Endothelial cell of umbilical vein (primary cell): ENCODE results near the gene GPR32. TPM values are rescaled to one million over a fixed set of nuclear protein-coding genes. Genes with fewer than 3 reads are reported as not detected.

ENCODE experiments used
- BruUV-seq: library from RNA; stranded (reverse); fragments of 400-500 nt; replicated peaks from 2 replicates; lab custom pipeline; 2021; lab: Mats Ljungman, UMichigan
- CTCF ChIA-PET: fragments of 300-600, 350-600 bp; sonication (Branson Sonifier 250); formaldehyde crosslinking; loops from one replicate; lab custom pipeline; 2021; ENCODE audit warnings: antibody characterized with exemption, inconsistent platforms; lab: Charles Lee
- POLR2A ChIA-PET: fragments of 300-600, 350-600 bp; sonication (Branson Sonifier 250); formaldehyde crosslinking; loops from one replicate; lab custom pipeline; 2021; ENCODE audit warnings: antibody characterized with exemption, inconsistent platforms; lab: Charles Lee
- DNase-seq: peaks from one replicate; pipeline ENCODE4 v3.0.0-alpha.2; 2011; ENCODE audit warnings: low read depth, low spot score
- FAIRE-seq: peaks from 2 replicates; lab custom pipeline; 2011; peaks lifted over from hg19 to GRCh38; lab: Jason Lieb, UNC
- H2AFZ ChIP-seq: 2 replicates; pipeline ENCODE4 v1.6.0; 2012; ENCODE audit warnings: low read depth, low read length, control low read depth, inconsistent platforms
- H3K27ac ChIP-seq: 2 replicates; pipeline ENCODE4 v1.5.1; 2011; ENCODE audit warnings: low read depth, mild to moderate bottlenecking, control low read depth, low read length, moderate library complexity; ENCODE audit not compliant: insufficient read depth
- H3K27me3 ChIP-seq, 2 experiments: 2 replicates each; pipeline versions ENCODE4 v1.6.0 to v1.6.1; 2011; ENCODE audit warnings: low read length in 2 of 2, mixed read lengths in 1 of 2; ENCODE audit not compliant: control insufficient read depth in 2 of 2, insufficient read depth in 2 of 2
- H3K36me3 ChIP-seq, 2 experiments: 2 replicates in 1 of 2; 3 replicates in 1 of 2; pipeline ENCODE4 v1.5.1; 2011; ENCODE audit warnings: low read length in 2 of 2, mild to moderate bottlenecking in 1 of 2, moderate library complexity in 1 of 2; ENCODE audit not compliant: control insufficient read depth in 2 of 2, insufficient read depth in 2 of 2; ENCODE audit errors: extremely low read depth in 1 of 2
- H3K4me1 ChIP-seq: 3 replicates; pipeline ENCODE4 v1.5.1; 2011; ENCODE audit warnings: mild to moderate bottlenecking, low read length; ENCODE audit not compliant: control insufficient read depth, insufficient read depth; ENCODE audit errors: extremely low read depth
- H3K4me2 ChIP-seq: 2 replicates; pipeline ENCODE4 v1.6.1; 2011; ENCODE audit warnings: low read length, control low read depth, mixed read lengths; ENCODE audit not compliant: insufficient read depth
- H3K4me3 ChIP-seq, 3 experiments: fragments of 200-600 bp in 1 of 3; sonication (generic), shearing (Covaris generic) in 1 of 3; replicated peaks in 1 of 3; 2 replicates each; pipeline ENCODE4 v1.5.1; 2011 to 2016; ENCODE audit warnings: control low read depth in 3 of 3, low read length in 3 of 3, mild to moderate bottlenecking in 2 of 3, inconsistent platforms in 1 of 3, low read depth in 1 of 3, moderate library complexity in 1 of 3; ENCODE audit not compliant: insufficient read depth in 1 of 3
- H3K79me2 ChIP-seq: 2 replicates; pipeline ENCODE4 v1.6.0; 2012; ENCODE audit warnings: low read length, inconsistent platforms; ENCODE audit not compliant: control insufficient read depth, insufficient read depth
- H3K9ac ChIP-seq: replicated peaks from 2 replicates; pipeline ENCODE3; 2011; ENCODE audit warnings: low read length, control low read depth; ENCODE audit not compliant: insufficient read depth; ENCODE audit errors: extremely low read depth
- H3K9me1 ChIP-seq: replicated peaks from 3 replicates; pipeline ENCODE4 v1.6.0; 2011; ENCODE audit warnings: mild to moderate bottlenecking, low read length; ENCODE audit not compliant: control insufficient read depth, insufficient read depth; ENCODE audit errors: extremely low read depth
- H3K9me3 ChIP-seq: replicated peaks from 2 replicates; pipeline ENCODE4 v1.5.1; 2012; ENCODE audit warnings: low read length, inconsistent platforms; ENCODE audit not compliant: control insufficient read depth, insufficient read depth
- H4K20me1 ChIP-seq: replicated peaks from 2 replicates; pipeline ENCODE3; 2011; ENCODE audit warnings: mild to moderate bottlenecking, low read length; ENCODE audit not compliant: control insufficient read depth, insufficient read depth; ENCODE audit errors: extremely low read depth
- EZH2 ChIP-seq: IDR thresholded peaks from 2 replicates; pipeline ENCODE4 v1.6.1; 2012; ENCODE audit warnings: borderline replicate concordance, low read depth, mild to moderate bottlenecking, moderate library complexity, low read length, inconsistent platforms; ENCODE audit not compliant: severe bottlenecking
- FOS ChIP-seq: IDR thresholded peaks from 2 replicates; pipeline ENCODE4 v1.6.1; 2011; ENCODE audit warnings: mild to moderate bottlenecking, low read length, moderate library complexity, borderline replicate concordance; ENCODE audit not compliant: insufficient read depth
- GATA2 ChIP-seq: IDR thresholded peaks from 2 replicates; pipeline ENCODE4 v1.7.0; 2011; ENCODE audit warnings: low read depth, mild to moderate bottlenecking, moderate library complexity, mixed read lengths, low read length; ENCODE audit not compliant: insufficient read length, insufficient read depth
- JUN ChIP-seq: IDR thresholded peaks from 2 replicates; pipeline ENCODE4 v1.6.1; 2011; ENCODE audit warnings: borderline replicate concordance, low read depth; ENCODE audit not compliant: insufficient read length, insufficient read depth
- MYC ChIP-seq: IDR thresholded peaks from one replicate; pipeline ENCODE4 v1.6.1; 2011; ENCODE audit warnings: mild to moderate bottlenecking, low read depth, low read length
- POLR2A ChIP-seq: IDR thresholded peaks from 2 replicates; pipeline ENCODE4 v1.6.1; 2012; ENCODE audit warnings: low read depth, mild to moderate bottlenecking, control low read depth, low read length
- POLR2AphosphoS5 ChIP-seq: IDR thresholded peaks from 2 replicates; pipeline ENCODE4 v1.6.1; 2012; ENCODE audit warnings: low read depth, mild to moderate bottlenecking, control low read depth, low read length, moderate library complexity; ENCODE audit not compliant: insufficient read depth
- dilution Hi-C: fragments of 300-500 bp; cut with MboI; formaldehyde crosslinking; loops from one replicate; pipeline ENCODE4 v1.15.0; 2019; ENCODE audit warnings: low sequenced_read_pairs; ENCODE audit not compliant: extremely low pct_ligation_motif_present
- intact Hi-C: fragments of 100-400 bp; cut with micrococcal nuclease; formaldehyde crosslinking; loops from one replicate; pipeline ENCODE4 v1.10.0; 2022
- polyA plus RNA-seq, 4 experiments: library from polyadenylated mRNA; depleted of rRNA in 3 of 4; stranded (reverse) in 3 of 4; unstranded in 1 of 4; fragments of >200 nt; gene quantifications; 2 replicates each; pipeline versions ENCODE4 v1.2.1 to v1.2.3, GENCODE V29; 2011 to 2012; ENCODE audit warnings: missing spikeins in 1 of 4
- total RNA-seq: library from RNA; stranded (reverse); gene quantifications from 2 replicates; pipeline ENCODE4 v1.2.3, GENCODE V29; 2021
- TF ChIP-seq, protein P1 (sequence below), 2 donors: IDR thresholded peaks; 1 replicate in 1 of 2; 2 replicates in 1 of 2; pipeline ENCODE4 v1.5.1; 2011; ENCODE audit warnings: low read length in 2 of 2, mild to moderate bottlenecking in 2 of 2, moderate library complexity in 2 of 2, control low read depth in 1 of 2, inconsistent platforms in 1 of 2, low read depth in 1 of 2; ENCODE audit not compliant: insufficient read depth in 1 of 2; ENCODE audit errors: extremely low read depth in 1 of 2
- TF ChIP-seq, protein P2 (sequence below): IDR thresholded peaks from 2 replicates; pipeline ENCODE4 v1.6.1; 2011; ENCODE audit not compliant: insufficient read depth, insufficient read length

GPR32 gene
- total and polyA plus RNA-seq, 2 donors (not counting 3 experiments of a cell fraction or from before 2014, with no cell fraction given): not detected

DNA sequence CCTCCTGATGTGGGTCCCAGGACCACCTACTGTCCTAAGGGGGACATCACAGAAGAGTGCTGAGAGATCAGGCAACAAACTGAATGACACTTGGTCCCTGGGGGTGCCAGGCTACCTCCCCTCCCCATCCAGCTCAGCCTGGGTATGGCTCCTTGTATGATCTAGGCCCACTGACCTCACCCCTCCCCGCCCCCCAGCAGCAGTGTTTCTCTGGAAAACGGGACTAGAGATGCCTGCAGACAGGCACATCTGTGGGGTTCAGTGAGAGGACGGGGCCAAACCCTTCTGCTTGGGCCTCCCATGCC is 29.2 kb downstream of the GPR32 start:
- CTCF ChIA-PET: no interaction called here
- intact Hi-C loops: no loop called here
- peaks cover 49% of the 10 kb centered on the region for H3K79me2 ChIP-seq

More for the DNA sequence above, 29.2 kb downstream of the GPR32 start:
- Histone ChIP-seq H4K20me1 (no peaks in the 10 kb centered on the region), H2AFZ (no peak overlapping the region), H3K4me2 (no peak overlapping the region), H3K4me1 (peaks cover 12% of the 10 kb centered on the region), H3K4me3 (no peak overlapping the region), H3K9me1 (no peaks in the 10 kb centered on the region), H3K27ac (no peak overlapping the region), H3K27me3 (no peaks in the 10 kb centered on the region), H3K9ac (no peak overlapping the region), H3K36me3 (peaks cover 19 to 22% of the 10 kb centered on the region in 2 experiments), H3K9me3 (no peaks in the 10 kb centered on the region)
- dilution Hi-C loops: no loop called here
- FAIRE-seq: no peak
- TF ChIP-seq, protein P1, sequence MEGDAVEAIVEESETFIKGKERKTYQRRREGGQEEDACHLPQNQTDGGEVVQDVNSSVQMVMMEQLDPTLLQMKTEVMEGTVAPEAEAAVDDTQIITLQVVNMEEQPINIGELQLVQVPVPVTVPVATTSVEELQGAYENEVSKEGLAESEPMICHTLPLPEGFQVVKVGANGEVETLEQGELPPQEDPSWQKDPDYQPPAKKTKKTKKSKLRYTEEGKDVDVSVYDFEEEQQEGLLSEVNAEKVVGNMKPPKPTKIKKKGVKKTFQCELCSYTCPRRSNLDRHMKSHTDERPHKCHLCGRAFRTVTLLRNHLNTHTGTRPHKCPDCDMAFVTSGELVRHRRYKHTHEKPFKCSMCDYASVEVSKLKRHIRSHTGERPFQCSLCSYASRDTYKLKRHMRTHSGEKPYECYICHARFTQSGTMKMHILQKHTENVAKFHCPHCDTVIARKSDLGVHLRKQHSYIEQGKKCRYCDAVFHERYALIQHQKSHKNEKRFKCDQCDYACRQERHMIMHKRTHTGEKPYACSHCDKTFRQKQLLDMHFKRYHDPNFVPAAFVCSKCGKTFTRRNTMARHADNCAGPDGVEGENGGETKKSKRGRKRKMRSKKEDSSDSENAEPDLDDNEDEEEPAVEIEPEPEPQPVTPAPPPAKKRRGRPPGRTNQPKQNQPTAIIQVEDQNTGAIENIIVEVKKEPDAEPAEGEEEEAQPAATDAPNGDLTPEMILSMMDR (IDR thresholded peaks at IDR 0.05; ENCODE audit: extremely low read depth in 1 of 2, insufficient read depth in 1 of 2, low read depth in 1 of 2, low read length in 2 of 2): no peak
- TF ChIP-seq, protein P2, sequence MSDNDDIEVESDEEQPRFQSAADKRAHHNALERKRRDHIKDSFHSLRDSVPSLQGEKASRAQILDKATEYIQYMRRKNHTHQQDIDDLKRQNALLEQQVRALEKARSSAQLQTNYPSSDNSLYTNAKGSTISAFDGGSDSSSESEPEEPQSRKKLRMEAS: no peak
- TF ChIP-seq MYC: no peak
- no peak for TF ChIP-seq GATA2
- no peak for TF ChIP-seq POLR2AphosphoS5
- TF ChIP-seq EZH2: no peak
- no peak for TF ChIP-seq JUN
- no peak for TF ChIP-seq FOS
- no peak for TF ChIP-seq POLR2A
- POLR2A ChIA-PET: no interaction called here
- BruUV-seq: no TSS peak
- DNase-seq: no peak
